Measurements from ENCODE around the gene CCL20.

GRCh38 chr2:227848146-227848545 is 34.5 kb downstream of the CCL20 start:
- no peak for TF ChIP-seq ZBTB33 (IDR thresholded peaks at IDR 0.05)
- TF ChIP-seq CTCF (IDR thresholded peaks at IDR 0.05; ENCODE audit: low read depth, low read length, missing input control), result no peak
- no peak for TF ChIP-seq GABPA (IDR thresholded peaks at IDR 0.05 in 1 of 2, conservative IDR thresholded peaks at IDR 0.05 in 1 of 2)
- TF ChIP-seq SP1 (IDR thresholded peaks at IDR 0.05), result no peak
- TF ChIP-seq YY1 (IDR thresholded peaks at IDR 0.05), result no peak
- TF ChIP-seq TAF1 (conservative IDR thresholded peaks at IDR 0.05), result no peak
- no peak for TF ChIP-seq MAX (IDR thresholded peaks at IDR 0.05)
- TF ChIP-seq HNF4A (conservative IDR thresholded peaks at IDR 0.05), result no peak
- no peak for TF ChIP-seq REST (IDR thresholded peaks at IDR 0.05)
- no peak for TF ChIP-seq ATF3 (IDR thresholded peaks at IDR 0.05)
- no peak for TF ChIP-seq RAD21 (IDR thresholded peaks at IDR 0.05)
- no peak for TF ChIP-seq HNF4G (IDR thresholded peaks at IDR 0.05)

All from liver (tissue), 3 donors.